ENCODE data around the gene SLC4A4. TPM values are rescaled to one million over a fixed set of nuclear protein-coding genes. Genes with fewer than 3 reads are reported as not detected.

SLC4A4 gene
- total RNA-seq, 2 experiments from 2014 or later: 0.08 to 0.14 TPM

GRCh38 chr4:71400810-71401209 is 62.0 kb downstream of the SLC4A4 start:
- Histone ChIP-seq H3K36me3 (ENCODE audit: insufficient read depth, low read length) (no peaks in the 10 kb centered on the region), H3K27ac (ENCODE audit: low read depth in 1 of 2, low read length in 2 of 2) (no peak overlapping the region), H3K9me3 (ENCODE audit: control insufficient read depth in 1 of 2, insufficient read depth in 1 of 2, low read length in 2 of 2) (no peaks in the 10 kb centered on the region), H3K4me1 (ENCODE audit: insufficient read depth, low read length) (no peaks in the 10 kb centered on the region), H3K27me3 (ENCODE audit: control insufficient read depth in 1 of 2, insufficient read depth in 2 of 2, low read length in 2 of 2) (no peaks in the 10 kb centered on the region), H3K4me3 (ENCODE audit: low read length) (no peak overlapping the region)
- CTCF ChIA-PET: no interaction called here
- H3K9me3 Mint-ChIP-seq: no peaks in the 10 kb centered on the region
- no peak for ATAC-seq (ENCODE audit: poor library complexity)
- no peak for TF ChIP-seq CTCF (IDR thresholded peaks at IDR 0.05)
- H3K27ac Mint-ChIP-seq: no peak overlapping the region
- no peaks in the 10 kb centered on the region for H3K4me1 Mint-ChIP-seq (ENCODE audit: low read depth)
- intact Hi-C loops (cut with DNase I, micrococcal nuclease): no loop called here
- H3K36me3 Mint-ChIP-seq (ENCODE audit: low read depth): no peaks in the 10 kb centered on the region
- POLR2A ChIA-PET: no interaction called here
- DNase-seq: no peak
- H3K27me3 Mint-ChIP-seq: no peaks in the 10 kb centered on the region
- no peak overlapping the region for H3K4me3 Mint-ChIP-seq

GRCh38 chr4:71402616-71403015 is 63.8 kb downstream of the SLC4A4 start:
- Mint-ChIP-seq H3K4me3 (no peak overlapping the region), H3K27me3 (no peaks in the 10 kb centered on the region), H3K4me1 (ENCODE audit: low read depth) (no peaks in the 10 kb centered on the region), H3K9me3 (no peaks in the 10 kb centered on the region), H3K36me3 (ENCODE audit: low read depth) (no peaks in the 10 kb centered on the region), H3K27ac (no peak overlapping the region)
- Histone ChIP-seq H3K4me3 (ENCODE audit: low read length) (no peak overlapping the region), H3K4me1 (ENCODE audit: insufficient read depth, low read length) (no peaks in the 10 kb centered on the region), H3K36me3 (ENCODE audit: insufficient read depth, low read length) (no peaks in the 10 kb centered on the region), H3K9me3 (ENCODE audit: control insufficient read depth in 1 of 2, insufficient read depth in 1 of 2, low read length in 2 of 2) (no peaks in the 10 kb centered on the region), H3K27ac (ENCODE audit: low read depth in 1 of 2, low read length in 2 of 2) (no peak overlapping the region), H3K27me3 (ENCODE audit: control insufficient read depth in 1 of 2, insufficient read depth in 2 of 2, low read length in 2 of 2) (no peaks in the 10 kb centered on the region)
- ATAC-seq (ENCODE audit: poor library complexity) (no peak), DNase-seq (no peak)
- no peak for TF ChIP-seq CTCF (IDR thresholded peaks at IDR 0.05)
- intact Hi-C loops (cut with DNase I, micrococcal nuclease): no loop called here
- ChIA-PET POLR2A (no interaction called here), CTCF (no interaction called here)

GRCh38 chr4:71404049-71404448 is 65.2 kb downstream of the SLC4A4 start:
- intact Hi-C loops (cut with DNase I, micrococcal nuclease): no loop called here
- Histone ChIP-seq H3K4me3 (ENCODE audit: low read length) (no peak overlapping the region), H3K27me3 (ENCODE audit: control insufficient read depth in 1 of 2, insufficient read depth in 2 of 2, low read length in 2 of 2) (no peaks in the 10 kb centered on the region), H3K9me3 (ENCODE audit: control insufficient read depth in 1 of 2, insufficient read depth in 1 of 2, low read length in 2 of 2) (peaks cover 0 to 7% of the 10 kb centered on the region in 2 experiments), H3K36me3 (ENCODE audit: insufficient read depth, low read length) (no peaks in the 10 kb centered on the region), H3K27ac (ENCODE audit: low read depth in 1 of 2, low read length in 2 of 2) (no peak overlapping the region), H3K4me1 (ENCODE audit: insufficient read depth, low read length) (no peaks in the 10 kb centered on the region)
- no peaks in the 10 kb centered on the region for H3K4me1 Mint-ChIP-seq (ENCODE audit: low read depth)
- ATAC-seq (ENCODE audit: poor library complexity) (no peak), DNase-seq (no peak)
- H3K27ac Mint-ChIP-seq: no peak overlapping the region
- ChIA-PET POLR2A (no interaction called here), CTCF (no interaction called here)
- peaks cover 3% of the 10 kb centered on the region for H3K9me3 Mint-ChIP-seq
- no peaks in the 10 kb centered on the region for H3K27me3 Mint-ChIP-seq
- no peaks in the 10 kb centered on the region for H3K36me3 Mint-ChIP-seq (ENCODE audit: low read depth)
- TF ChIP-seq CTCF (IDR thresholded peaks at IDR 0.05): no peak
- H3K4me3 Mint-ChIP-seq: no peak overlapping the region

All from CD4-positive, alpha-beta T cell (primary cell).